ENCODE measurements around the gene HEATR5B.
"Not testable (repeated sequence)": the region's sequence is repeated elsewhere in the genome, so short reads cannot be mapped to it uniquely, and the experiment has no call there.

Gene HEATR5B

DNA sequence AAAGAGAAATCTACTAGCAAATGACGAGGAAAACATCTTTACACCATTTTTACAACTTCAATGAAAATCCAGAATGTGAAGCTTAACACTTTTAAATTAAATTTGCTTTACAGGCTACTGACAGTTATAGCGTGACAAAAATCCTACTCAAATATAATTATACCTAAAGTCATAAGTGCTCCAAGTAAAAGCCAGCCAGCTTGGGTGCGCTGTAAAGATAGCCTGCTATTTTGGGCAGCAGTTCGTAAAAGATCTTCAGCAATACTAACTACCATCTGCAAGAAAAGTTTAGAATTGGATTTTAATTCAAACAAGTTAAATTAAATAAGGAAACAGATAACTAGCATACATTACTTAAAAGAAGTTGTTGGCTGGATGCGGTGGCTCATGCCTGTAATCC, 22.4 kb downstream of the HEATR5B start:
- no peak for DNase-seq (ENCODE audit: low spot score)

DNA sequence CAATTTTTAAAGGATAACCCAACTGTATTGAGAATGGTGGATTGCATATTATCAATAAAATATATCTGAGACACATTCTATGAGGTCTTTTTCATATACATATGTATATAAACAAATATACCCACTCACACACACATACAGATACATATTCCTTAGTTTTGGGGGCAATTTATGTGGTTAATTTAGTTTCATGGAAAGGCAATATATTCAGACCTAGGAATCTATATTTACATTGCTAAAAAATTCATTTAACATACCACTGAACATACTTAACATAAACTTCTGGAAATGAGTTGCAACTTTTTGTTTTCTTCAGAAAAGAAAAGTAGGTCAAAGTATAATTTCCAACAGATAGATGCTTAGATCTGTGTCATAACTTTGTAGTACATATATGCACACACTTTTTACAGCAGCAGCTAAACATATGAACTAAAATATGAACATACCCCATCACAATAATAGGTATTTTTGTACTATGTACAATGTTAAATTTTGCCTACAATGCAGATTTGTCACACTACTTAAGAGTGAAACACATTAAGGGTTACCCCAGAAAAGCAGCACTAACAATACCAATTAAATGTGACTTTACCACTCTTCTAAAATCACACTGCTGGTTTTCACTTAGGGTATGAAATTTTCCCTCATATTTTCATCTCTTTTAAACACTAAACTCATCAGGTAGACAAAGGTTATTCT, 23.0 kb downstream of the HEATR5B start:
- DNase-seq (ENCODE audit: low spot score): no peak

DNA sequence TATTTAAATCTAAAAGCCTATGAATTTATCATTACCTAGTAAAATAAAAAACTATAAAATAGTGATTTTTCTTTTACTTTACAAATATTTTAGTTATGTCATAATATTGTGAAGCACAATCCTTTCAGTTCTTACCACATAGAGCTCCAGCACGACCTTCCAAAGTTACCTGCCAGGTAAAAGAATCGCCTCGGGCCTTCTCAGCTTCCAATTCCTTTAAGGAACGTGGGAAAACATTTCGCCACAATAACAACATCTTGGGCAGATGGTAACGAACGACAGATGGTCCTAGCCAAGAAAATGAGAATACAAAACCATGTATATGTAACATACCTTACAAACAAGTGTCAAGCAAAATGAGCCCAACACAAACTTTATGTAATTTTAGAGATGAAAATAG, 23.7 kb downstream of the HEATR5B start:
- no peak for DNase-seq (ENCODE audit: low spot score)

DNA sequence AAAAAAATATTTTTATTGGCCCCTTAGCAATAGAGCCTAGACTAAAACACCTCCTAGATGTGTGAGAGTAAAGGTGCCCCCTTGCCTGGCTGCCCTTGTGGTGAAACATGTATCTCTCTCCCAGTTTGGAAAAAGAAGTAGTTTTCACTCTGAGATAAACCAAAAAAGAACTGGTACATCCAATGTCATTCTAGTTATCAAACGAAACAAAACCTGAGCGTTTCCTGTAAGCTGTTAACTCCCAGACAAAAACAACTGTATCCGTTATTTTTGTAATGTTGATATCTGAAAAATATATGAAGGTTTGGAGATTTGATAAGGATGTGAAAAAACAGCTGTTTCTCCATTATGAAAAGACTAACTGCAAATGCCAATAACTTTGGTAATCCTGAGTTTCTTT, 24.3 kb downstream of the HEATR5B start:
- DNase-seq (ENCODE audit: low spot score): no peak

DNA sequence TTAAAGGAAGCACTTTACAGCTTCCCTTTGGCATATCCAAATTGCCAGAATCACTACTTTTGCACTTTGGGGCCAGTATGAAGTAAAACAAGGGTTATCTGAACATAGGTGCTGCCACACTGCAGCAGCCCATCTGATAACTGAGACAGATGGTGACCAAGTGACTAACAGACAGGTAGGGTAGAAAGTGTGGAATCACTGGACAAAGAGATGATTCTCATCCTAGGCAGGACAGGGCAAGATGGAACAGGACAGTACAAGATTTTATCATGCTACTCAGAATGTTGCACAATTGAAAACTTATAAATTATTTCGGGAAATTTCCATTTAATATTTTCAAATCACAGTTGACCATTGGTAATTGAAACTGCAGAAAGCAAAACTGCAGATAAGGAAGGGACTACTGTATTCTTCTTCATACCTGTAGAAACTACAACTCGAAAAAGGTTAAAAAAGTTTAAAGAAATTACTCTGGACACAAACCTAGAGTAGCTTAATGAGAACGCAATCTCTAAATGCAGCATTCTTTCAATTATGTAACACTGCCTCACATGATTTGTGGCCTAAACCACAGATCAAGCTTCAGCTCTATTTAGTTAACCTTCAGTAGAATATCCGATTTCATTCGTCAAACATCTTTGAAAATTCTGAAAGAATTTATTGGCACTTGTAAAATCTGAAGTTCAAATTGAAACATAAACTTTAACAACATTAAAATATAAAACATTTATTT, 31.4 kb downstream of the HEATR5B start:
- no peak for DNase-seq (ENCODE audit: low spot score)

DNA sequence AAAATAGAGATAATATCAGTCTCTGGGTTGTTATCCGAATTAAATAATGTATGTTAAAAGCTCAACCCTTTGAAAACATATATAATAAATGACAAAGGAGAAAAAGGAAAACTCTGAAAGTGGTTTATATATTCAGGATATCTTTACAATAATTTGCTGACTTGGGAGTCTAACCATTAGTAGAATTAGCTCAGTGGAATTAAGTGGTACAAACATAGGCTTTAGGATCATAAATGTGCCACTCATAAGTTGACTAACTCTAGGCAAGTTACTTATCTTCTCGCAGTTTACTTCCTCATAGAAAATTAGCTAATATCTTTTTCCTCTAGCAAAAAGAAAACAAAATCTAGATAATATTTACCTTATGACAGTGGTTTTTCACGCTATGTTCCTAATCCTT, 44.6 kb downstream of the HEATR5B start:
- no peak for DNase-seq (ENCODE audit: low spot score)

DNA sequence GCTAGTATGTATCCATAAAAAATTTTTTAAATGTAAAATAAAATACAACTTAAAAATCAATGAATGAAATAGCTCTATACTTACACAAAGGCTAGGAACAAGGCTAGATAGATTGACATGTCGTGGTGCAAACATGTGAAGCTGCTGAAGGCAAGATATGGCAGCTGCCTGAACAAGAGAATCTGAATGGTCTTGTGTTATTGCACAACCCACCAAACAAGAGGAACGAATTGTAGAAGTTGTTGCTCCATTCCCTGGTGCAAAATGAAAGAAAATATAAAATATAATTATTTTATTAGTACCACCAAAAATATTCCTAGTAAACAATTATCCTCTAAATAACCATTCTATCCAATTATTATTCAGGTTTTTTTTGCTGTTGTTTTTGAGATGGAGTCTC, 46.4 kb downstream of the HEATR5B start:
- no peak for DNase-seq (ENCODE audit: low spot score)

DNA sequence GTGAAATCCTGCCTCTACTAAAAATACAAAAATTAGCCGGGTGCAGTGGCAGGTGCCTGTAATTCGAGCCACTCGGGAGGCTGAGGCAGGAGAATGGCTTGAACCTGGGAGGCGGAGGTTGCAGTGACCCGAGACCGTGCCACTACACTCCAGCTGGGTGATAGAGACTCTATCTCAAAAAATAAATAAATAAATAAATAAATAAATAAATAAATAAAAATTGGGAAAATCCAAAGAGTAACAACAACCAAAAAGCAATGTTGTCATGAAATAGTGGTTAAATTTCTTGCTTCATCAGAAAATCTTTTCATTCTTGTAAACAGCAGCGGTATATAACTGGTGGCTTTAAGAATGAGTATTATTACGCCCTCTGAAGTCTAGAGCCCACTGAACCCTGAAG, 54.4 kb downstream of the HEATR5B start:
- DNase-seq (ENCODE audit: low spot score): no peak

DNA sequence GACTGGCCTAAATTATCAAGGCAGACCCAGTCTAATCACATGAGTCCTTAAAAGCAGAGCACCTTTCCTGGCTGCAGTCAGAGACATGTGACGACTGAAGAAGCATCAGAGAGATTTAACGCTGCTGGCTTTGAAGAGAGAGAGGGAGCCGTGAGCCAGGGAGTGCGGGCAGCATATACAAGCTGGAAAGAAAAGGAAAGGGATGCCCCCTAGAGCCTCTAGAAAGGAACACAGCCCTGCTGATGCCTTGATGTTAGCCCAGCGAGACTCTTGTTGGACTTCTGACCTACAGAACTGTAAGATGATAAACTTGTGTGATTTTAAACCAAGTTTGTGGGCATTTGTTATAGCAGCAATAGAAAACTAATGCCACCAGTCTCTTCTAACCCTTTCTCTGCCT, 58.1 kb downstream of the HEATR5B start:
- DNase-seq (ENCODE audit: low spot score): peak; percentile 25

DNA sequence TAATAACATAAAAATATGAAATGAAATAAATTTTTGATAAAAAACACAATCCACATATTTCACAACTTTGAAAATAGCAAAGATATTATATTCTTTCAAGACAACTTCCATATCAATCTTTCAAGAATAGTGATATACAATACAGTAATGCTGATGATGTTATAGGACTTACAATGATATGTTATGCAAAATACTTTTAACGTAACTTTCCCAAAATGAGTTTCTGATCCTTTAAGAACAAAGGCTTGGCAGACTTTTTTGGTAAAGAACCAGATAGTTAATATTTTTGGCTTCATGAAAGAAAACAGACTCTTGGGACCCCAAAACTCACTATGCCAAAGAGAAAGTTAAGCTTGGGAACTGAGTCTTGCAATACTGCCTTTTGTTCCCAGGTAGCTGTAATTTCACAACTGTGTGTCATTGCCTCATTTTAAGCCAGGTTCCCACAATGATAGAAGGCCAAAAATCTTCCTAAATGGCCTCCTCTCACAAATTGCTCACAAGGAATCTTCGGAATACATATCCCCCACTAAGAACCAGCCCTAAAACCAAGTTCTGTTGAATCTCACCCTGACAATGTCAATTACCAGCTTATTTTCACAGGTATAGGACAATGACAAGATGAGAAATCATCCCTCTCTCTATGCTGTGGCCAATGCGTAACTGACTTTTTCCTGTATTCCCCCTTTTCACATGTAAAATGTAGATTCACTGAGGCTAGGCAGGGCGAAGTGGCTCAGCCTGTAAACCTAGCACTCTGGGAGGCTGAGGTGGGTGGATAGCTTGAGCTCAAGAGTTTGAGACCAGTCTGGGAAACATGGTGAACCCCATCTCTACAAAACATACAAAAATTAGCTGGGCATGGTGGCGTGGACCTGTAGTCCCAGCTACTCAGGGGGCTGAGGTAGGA, 63.0 kb downstream of the HEATR5B start:
- DNase-seq (ENCODE audit: low spot score): no peak

DNA sequence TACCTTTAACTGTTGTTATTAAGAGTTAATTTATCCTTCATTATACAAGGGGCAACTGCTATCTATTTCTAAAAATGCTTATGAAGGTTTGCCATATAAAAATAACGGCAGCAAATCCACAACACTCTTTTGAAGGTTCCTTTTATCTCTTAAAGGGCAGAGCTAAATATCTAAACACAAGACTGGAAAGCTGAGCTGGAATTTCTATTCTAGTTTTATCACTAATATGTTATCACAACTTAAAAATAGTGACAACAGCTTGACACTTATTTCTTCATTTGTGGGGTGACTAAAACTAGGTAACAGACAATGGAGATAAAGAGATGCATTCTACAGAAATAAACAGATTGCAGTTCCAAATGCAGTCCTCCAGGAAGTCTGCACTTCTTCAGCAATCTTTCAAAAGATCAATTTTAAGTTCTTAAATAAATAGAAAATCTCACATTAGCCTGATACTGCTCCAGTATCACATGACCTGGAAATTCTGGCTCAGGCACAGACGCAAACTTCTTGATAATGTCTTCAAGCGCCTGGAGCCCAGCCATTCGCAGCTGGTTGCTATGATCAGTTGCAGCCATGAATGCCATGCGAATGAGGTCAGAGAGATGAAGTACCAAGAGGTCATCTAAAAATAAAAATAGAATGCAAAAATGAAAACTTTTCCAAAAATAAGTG, 63.8 kb downstream of the HEATR5B start:
- DNase-seq (ENCODE audit: low spot score): no peak

DNA sequence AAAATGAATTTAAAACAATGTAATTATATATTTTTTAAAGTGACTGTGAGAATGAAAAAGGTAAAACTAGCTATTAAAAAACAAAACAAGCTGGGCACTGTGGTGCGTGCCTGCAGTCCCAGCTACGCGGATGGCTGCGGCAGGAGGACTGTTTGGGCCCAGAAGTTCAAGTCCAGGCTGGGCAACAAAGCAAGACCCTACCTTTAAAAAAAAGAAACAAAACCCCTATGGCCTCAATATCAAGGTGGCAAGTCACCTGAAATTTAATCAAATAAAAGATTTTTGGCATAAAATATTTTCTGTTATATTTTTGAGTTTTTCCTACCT, 70.9 kb downstream of the HEATR5B start:
- DNase-seq (ENCODE audit: low spot score): no peak

DNA sequence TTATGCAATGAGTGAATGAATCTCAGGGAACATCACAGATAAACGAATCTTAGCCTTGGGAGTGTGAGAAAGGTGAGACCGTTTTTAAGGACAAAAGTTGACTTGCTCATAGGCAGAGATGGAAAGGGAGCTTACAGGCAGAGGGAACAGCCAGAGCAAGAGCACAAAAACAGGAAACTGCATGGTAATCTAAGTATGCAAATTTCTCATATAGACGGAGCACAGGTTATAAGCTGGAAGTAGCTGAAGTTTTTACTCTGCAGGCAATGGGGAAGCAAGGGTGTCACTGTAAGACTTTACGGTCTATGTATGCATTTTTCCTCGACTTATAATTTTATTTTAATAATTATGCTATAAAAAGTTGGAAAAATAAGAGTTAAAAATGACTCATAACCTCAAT, 73.0 kb downstream of the HEATR5B start:
- no peak for DNase-seq (ENCODE audit: low spot score)

DNA sequence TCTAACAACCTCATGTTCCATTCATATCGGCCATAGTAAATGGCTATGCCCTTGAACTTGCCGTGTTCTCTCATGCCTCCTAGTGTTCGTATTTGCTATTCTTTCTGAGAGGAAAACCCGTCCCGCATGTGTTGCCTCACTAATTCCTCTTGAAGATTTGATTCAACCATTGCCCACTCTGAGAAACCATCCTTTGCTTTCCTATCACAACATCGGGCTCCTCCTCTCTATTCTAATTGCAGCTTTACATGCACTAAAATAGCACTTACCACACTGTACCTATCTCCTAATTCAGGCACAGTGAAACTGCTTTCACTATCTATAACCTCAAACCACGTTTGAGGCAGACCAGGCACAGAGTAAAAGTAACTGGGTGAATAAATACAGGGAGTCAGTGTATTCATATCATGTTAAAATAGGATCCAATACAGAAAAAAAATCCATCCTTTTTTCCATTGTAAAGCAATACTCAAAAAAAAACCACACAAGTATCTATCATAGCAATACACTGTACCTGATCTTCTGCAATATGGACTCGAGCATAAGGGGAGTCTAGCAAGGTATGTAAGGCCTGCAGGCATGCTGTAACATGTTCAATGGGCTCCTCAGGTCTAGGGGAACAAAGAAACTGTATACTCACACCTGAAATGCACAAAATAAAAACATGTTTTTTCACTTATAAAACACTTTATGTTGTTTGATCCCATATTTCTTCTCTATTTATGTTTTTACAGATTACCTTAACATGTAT, 78.9 kb downstream of the HEATR5B start:
- DNase-seq (ENCODE audit: low spot score): no peak

DNA sequence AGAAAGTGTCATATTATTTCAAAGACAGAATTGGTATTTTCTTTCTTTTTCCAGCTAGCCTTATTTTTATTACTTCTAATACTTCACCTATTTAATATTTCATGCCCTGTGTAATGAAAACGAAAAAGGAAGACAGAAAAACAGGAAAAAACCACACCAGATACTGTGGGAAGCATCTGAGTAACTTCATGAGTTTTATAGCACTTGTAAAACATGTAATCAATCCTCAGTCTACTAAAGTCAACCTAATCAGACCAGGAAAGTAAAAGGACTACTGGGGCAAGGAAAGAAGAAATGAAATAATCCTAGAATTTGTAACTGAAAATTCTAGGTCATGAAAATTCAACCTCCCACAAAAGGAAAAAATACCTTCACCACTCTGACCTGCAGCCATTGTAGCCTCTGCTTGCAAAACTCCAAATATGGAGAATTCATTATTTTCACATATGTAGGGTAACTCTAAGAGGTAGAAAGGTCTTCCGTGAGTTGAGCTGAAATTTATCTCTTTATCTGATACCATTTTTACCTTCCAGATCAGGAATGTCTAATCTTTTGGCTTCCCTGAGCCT, 83.1 kb downstream of the HEATR5B start:
- DNase-seq (ENCODE audit: low spot score): no peak

DNA sequence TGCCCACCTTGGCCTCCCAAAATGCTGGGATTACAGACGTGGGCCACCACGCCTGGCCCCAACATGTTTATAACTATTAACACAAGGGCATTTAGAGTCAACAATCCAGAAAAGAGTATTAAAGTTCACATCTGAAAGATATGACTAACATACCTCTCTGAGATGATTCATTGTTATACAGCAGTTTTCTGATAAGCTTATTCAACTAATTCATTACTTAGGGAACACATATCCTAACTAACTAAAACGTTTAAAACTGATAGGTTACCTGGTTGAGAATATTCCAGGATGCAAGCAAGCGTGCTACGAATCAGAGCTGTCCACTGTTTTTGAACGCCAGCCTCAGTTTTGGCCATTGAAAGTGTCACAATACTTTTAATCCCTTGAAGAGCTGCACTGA, 83.9 kb downstream of the HEATR5B start:
- DNase-seq (ENCODE audit: low spot score): peak; percentile 23

DNA sequence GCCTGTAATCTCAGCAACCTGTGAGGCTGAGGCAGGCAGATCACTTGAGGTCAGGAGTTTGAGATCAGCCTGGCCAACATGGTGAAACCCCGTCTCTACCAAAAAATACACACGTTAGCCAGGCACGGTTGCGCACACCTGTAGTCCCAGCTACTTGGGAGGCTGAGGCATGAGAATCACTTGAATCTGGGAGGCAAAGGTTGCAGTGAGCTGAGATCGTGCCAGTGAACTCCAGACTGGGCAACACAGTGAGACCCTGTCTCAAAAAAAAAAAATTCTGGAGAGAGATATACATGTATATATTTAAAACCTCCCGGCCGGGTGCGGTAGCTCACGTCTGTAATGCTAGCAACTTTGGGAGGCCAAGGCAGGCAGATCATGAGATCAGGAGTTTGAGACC, 84.8 kb downstream of the HEATR5B start:
- DNase-seq (ENCODE audit: low spot score): not testable (repeated sequence)

DNA sequence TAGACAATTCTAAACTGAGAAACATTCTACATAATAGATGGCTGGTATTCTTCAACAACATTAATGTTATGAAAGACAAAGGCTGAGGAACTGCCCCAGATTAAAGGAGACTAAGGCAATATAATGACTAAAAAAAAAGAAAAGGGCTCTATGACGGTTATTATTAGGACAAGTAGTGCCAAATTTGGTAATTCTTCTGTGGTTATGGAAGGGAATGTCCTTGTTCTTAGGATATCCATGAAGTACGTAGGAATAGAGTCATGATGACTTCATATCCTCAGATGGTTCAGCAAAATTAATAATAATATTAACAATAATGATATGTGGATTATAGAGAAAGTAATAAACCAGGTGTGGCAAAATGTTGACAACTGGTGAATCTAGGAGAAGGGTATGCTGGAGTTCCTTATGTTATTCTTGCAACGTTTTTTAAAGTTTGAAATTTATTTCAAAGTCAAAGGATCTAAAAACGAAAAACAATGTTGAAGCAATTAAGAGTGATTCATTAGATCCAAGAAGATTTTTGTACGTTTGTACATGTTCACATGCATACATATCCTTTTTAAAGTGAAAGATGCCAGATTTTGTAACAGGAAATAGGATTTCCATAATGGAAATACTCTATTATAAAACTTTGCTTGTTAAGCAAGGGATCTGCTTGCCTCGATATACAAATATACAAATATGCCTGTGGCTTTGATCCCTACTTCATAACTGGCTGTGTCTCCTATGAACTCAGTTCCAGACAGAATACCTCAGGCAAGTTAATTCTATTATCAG, 90.1 kb downstream of the HEATR5B start:
- DNase-seq (ENCODE audit: low spot score): no peak

DNA sequence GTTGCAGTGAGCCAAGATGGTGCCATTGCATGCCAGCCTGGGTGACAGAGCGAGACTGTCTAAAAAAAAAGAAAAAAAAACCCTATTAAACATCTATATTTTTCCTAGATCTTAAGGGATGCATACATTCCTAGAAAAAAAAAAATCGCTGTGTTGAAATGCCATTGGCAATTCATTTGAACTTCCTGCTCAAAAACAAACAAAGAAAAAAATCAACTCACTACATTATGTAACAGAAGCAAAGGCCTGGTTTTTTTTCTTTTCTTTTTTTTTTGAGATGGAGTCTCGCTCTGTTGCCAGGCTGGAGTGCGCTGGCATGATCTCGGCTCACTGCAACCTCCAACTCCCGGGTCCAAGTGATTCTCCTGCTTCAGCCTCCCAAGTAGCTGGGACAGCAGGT, 96.2 kb downstream of the HEATR5B start:
- no peak for DNase-seq (ENCODE audit: low spot score)

DNA sequence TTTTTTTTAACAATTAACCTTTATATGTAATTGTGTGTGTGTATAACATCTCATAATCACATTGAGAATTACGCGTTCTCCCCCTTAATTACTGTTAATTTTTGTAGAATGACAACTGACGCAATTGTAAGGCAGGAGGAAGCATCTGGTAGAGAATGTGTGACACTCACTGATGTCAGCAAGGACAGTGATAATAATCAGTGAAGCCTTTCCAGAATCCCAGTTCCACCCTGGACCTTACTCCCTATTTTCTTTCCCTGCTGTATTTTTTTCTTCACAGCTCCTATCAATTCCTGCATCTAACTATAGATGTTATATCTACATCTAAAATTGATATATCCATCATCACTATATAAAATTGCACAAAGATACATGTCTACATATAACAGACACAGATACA, 101.7 kb downstream of the HEATR5B start:
- no peak for DNase-seq (ENCODE audit: low spot score)

DNA sequence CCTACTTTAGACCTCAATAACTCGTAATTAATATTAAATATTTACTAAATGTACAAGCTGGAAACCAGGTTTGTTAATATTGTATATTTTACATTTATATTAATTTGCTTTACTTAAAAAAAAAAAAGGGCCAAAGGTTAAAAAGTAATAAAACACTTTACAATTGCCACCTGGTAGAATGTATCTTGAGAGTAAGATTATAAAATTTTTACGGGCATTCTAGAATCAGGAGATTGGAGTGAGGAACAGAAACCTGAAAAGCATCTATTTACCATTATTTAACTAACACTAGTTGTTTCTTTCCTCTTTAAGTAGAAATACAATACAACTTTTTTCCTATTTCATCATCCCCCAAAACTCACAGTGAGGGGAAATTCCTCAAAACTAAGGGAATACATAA, 102.3 kb downstream of the HEATR5B start:
- no peak for DNase-seq (ENCODE audit: low spot score)
